Measurements from ENCODE around the gene MED31. TPM values are rescaled to one million over a fixed set of nuclear protein-coding genes. Genes with fewer than 3 reads are reported as not detected.
A peak's percentile ranks its signal among the peaks of the same experiment; 100 is the strongest.
"Not testable (repeated sequence)": the region's sequence is repeated elsewhere in the genome, so short reads cannot be mapped to it uniquely, and the experiment has no call there.

The MED31 gene
- total and polyA plus RNA-seq, 2 donors, result 12.8 to 16.9 TPM

DNA sequence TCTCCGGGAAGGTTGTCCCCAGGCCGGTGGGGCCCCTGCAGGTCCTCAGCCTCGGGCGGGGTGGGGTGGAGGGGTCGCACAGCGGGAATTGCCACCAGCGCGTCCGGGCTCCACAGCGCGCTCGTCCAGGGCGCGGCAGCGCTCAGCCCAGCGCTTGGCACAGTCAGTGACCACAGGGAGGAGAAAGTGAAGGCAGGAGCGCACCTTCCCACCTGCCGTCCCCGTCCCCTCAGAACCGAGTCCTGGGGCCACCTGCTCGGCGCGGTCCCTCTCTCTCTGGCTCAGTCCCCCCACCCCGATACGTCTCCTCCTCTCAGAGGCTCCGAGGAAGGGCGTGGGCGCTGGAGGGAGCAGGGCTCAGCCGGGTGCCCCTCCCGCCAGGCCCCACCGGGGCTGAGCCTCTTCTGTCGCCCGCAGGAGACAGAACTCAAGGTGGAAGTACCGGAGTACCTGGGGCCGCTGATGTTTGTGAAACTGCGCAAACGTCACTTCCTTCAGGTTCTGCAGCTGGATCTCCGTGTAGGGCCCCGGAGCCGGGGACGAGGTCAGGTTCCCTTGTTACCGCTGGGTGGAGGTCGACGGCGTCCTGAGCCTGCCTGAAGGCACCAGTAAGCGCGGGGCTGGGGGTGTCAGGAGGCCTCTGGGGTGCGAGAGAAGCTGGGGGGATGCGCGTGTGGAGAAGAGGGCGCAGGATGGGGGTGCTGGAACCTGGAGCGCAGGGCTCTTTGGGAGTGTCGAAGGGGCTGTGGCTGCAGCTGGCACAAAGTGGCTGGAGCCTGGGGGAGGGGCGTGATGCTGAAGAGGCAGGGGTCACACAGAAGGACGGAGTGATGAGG, 5.6 kb upstream of the MED31 start:
- H3K4me1 ChIP-seq (ENCODE audit: insufficient read depth); DNase-seq (ENCODE audit: extremely low spot score); H3K36me3 ChIP-seq (ENCODE audit: insufficient read depth); H3K27ac ChIP-seq (ENCODE audit: low read depth): not testable (repeated sequence)
- H3K4me3 ChIP-seq (ENCODE audit: low read depth, low read length), result peak overlapping the region; percentile 12
- 7% methylated on average over 53 of the region's 55 CpGs for WGBS

DNA sequence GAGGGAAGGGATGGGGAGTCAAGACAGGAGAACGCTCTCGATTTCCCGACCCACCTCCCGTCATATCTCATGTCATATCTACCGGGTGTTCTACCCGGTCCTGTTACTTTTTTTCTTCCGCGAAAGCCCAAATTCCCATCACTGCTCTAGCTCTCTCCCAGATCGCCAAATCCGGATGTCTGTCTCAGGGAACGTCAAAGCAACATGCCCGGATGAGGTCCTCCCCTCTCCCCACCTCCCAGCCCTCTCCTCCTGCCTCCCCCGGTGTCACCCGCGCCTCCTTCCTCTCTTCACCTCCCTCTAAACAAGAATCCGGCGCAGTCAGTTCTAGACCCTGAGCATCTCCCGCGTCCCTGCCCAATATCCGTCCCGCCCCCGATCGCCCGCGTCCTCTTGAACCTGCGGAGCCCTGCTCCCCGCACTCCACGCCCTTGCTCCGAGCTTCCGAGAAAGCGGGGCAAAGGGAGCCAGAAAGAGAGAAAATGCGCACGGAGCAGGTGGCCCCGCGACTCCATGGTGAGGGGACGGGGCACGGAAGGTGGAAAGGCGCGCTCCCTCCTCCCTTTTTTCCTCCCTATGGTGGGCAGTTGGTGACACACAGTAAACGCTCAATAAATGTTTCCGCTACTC, 4.4 kb upstream of the MED31 start:
- 4% methylated on average over 27 of the region's 41 CpGs for WGBS
- H3K4me3 ChIP-seq (ENCODE audit: low read depth, low read length); H3K27ac ChIP-seq (ENCODE audit: low read depth); H3K36me3 ChIP-seq (ENCODE audit: insufficient read depth); DNase-seq (ENCODE audit: extremely low spot score); H3K4me1 ChIP-seq (ENCODE audit: insufficient read depth): not testable (repeated sequence)

DNA sequence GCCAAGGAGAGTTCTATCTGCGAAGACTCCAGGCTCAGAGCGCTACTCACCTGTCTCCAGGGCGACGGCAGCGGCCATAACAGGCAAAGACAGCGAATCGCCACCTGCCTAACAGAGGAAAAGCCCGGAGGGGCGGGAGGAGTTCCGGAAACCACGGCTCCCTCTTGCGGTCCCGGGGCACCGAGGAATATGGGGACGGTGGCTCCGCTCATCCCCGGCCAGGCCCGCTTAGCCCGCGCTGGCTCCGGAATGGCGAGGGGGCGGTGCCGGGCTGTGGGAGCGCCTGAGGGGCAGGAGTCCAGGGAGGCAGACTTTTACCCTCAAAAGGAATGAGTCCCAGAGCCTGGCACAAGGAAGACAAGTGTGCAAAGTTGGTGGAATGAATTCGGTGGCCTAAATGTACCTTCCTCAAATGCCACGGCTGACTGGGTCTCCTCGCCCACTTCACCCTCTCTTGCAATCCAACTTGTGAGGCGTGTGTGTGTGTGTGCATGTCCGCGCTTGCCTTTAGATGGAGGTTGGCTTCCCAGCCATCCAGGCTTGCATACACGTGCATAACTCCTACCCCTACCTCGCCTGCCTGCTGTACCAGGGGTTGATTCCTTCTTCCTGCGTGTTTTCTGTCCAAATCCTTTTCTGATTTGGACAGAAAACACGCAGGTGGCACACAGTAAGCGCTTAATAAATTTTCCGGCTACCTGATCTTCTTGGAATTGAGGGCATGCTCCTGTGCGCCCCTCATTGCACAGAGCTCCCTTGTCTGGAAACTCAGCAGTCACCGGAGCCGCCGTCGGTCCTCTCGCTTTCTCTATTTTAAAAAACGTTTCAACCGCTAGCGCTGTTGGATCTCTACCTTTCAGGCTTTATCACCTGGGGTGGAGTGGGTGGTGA, 3.7 kb upstream of the MED31 start:
- Histone ChIP-seq H3K4me3 (ENCODE audit: low read depth, low read length) (no peak overlapping the region), H3K4me1 (ENCODE audit: insufficient read depth) (peaks cover 2% of the 10 kb centered on the region), H3K27ac (ENCODE audit: low read depth) (no peak overlapping the region), H3K36me3 (ENCODE audit: insufficient read depth) (no peaks in the 10 kb centered on the region)
- 19% methylated on average over 46 of the region's 46 CpGs for WGBS
- no peak for DNase-seq (ENCODE audit: extremely low spot score)

DNA sequence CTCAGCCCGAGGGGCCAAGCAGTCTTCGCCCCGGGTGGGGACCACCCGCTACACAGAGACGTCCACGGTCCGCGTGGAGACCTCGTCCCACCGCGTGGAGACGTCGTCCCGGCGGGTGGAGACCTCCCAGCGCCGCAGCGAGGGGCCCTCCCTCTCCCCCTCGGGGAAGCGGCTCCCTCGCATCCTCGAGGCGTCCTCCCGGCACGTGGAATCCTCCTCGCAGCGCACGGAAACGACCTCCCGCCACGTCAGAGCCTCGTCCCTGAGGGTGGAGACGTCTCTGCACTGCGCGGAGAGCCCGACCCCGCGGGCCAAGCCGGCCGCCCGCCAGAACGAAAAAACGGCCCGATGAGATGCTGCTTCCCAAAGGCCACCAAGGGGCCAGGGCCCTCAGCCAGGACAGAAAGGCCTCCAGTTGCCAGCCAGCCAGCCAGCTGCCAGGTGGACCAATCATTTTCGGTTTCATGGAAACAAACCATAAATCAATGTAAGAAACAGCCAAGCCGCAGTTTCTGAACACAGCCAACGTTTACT, 581 bp upstream of the MED31 start:
- H3K4me1 ChIP-seq (ENCODE audit: insufficient read depth), result peaks cover 2% of the 10 kb centered on the region
- 3% methylated on average over 47 of the region's 47 CpGs for WGBS
- H3K27ac ChIP-seq (ENCODE audit: low read depth), result peak overlapping the region; percentile 49
- DNase-seq (ENCODE audit: extremely low spot score), result no peak
- no peaks in the 10 kb centered on the region for H3K36me3 ChIP-seq (ENCODE audit: insufficient read depth)
- H3K4me3 ChIP-seq (ENCODE audit: low read depth, low read length), result peak overlapping the region; percentile 34

DNA sequence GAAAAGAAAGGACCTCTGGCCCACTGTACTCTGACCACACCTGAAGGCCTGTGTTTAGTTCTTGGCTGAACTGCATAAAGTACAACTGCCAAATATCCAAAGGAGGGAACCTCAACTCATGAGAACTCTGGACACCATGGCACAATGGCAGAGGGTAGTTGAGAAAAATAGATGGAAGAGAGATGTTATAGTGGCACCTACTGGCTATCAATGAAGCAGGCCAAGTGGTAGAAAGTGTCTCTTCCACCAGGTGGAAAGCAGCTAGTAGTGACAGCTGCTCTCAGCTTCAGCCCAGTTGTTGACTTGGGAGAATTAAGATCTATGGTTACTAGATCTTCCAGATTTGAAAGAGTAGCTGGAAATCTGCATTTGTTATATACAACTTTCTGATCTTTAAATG, 3.2 kb downstream of the MED31 start:
- no peak overlapping the region for H3K27ac ChIP-seq (ENCODE audit: low read depth)
- no peak for DNase-seq (ENCODE audit: extremely low spot score)
- no peak overlapping the region for H3K4me3 ChIP-seq (ENCODE audit: low read depth, low read length)
- H3K36me3 ChIP-seq (ENCODE audit: insufficient read depth), result no peaks in the 10 kb centered on the region
- H3K4me1 ChIP-seq (ENCODE audit: insufficient read depth), result no peaks in the 10 kb centered on the region

DNA sequence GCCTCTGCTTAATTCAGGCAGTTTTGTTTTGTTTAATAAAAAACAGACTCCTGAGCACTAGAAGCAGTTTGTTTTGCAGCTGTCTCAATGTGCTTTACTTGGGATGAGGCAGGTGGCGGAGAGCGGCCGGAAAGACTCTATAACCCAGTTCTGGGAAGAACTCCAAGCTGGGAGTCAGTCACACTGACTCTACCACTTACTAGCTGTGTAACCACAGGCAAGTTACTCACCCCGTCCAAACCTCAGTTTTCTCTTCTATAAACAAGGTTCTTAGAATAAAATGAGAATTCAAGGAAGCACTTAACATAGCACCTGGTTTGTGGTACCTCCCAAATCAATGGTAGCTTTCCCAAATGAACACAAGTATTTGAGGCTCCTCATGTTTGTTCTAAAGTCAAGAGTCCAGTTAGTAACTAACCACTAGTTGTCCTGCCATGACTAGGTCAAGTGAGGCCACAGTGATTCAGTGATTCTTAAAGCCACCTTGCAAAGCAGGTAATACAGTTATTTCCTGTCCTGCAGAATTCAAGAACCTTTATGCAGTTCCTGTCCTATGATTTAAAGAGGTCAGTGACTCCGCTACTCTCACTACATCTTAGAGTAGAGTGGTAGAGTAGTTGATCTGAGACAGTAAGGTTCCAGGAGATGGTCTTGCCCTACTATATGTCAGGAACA, 7.8 kb downstream of the MED31 start:
- H3K36me3 ChIP-seq (ENCODE audit: insufficient read depth), result no peaks in the 10 kb centered on the region
- WGBS, result 66% methylated on average over 5 of the region's 5 CpGs
- H3K4me1 ChIP-seq (ENCODE audit: insufficient read depth), result no peaks in the 10 kb centered on the region
- no peak overlapping the region for H3K27ac ChIP-seq (ENCODE audit: low read depth)
- H3K4me3 ChIP-seq (ENCODE audit: low read depth, low read length), result no peak overlapping the region
- no peak for DNase-seq (ENCODE audit: extremely low spot score)

DNA sequence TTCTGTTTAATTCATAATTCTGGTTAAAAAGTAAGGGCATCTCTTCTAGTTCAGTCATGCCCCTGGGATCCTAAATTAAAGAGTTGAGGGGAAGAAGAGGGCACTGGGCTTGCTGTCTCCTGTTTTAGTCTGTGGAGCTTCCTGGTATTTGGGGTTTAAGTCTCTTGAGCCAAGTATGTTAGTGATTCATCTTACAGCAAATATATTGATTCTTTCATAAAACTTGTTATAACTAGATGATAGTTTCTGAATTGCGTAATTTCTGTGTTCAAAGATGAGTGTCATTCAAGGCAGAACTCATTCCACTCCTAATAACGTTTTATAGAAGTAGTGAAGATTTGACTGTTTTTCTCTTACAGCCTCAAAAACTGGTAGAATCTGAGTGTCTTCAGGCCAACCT, 8.8 kb downstream of the MED31 start:
- no peaks in the 10 kb centered on the region for H3K4me1 ChIP-seq (ENCODE audit: insufficient read depth)
- no peak overlapping the region for H3K27ac ChIP-seq (ENCODE audit: low read depth)
- no peak overlapping the region for H3K4me3 ChIP-seq (ENCODE audit: low read depth, low read length)
- WGBS, result 53% methylated on average over 2 of the region's 2 CpGs
- no peak for DNase-seq (ENCODE audit: extremely low spot score)
- H3K36me3 ChIP-seq (ENCODE audit: insufficient read depth), result no peaks in the 10 kb centered on the region

DNA sequence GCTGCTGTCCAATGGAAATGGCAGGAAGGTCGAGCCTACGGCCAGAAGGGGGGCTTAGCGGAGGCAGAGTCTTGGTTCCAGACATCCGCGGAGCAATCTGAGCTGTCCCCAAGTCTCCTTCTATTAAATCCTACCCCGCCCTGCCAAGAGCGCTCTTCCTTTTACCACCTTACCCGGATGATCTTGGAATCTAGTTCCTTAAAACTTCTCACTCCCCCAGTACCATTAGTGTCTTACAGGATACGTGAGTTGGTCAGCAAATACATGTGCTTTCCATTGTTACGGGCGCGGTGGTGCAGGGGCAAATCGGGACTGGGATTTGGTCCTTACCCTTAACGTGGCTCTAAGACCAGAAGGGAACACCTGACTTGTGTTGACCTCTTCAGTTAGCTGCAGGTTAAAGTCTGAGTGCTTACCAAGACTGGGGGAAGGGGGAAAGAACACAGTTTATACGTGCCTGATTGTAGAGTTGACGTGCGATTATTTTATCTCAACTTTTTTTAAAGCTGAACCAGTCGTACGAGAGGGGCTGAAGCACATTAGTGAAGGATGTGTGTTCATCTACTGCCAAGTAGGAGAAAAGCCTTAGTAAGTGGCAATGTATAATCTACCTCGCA, 10.1 kb downstream of the MED31 start:
- DNase-seq (ENCODE audit: extremely low spot score), result no peak
- 3% methylated on average over 20 of the region's 20 CpGs for WGBS
- Histone ChIP-seq H3K36me3 (ENCODE audit: insufficient read depth) (no peaks in the 10 kb centered on the region), H3K4me3 (ENCODE audit: low read depth, low read length) (peak overlapping the region; percentile 93), H3K27ac (ENCODE audit: low read depth) (peak overlapping the region; percentile 61), H3K4me1 (ENCODE audit: insufficient read depth) (no peaks in the 10 kb centered on the region)

DNA sequence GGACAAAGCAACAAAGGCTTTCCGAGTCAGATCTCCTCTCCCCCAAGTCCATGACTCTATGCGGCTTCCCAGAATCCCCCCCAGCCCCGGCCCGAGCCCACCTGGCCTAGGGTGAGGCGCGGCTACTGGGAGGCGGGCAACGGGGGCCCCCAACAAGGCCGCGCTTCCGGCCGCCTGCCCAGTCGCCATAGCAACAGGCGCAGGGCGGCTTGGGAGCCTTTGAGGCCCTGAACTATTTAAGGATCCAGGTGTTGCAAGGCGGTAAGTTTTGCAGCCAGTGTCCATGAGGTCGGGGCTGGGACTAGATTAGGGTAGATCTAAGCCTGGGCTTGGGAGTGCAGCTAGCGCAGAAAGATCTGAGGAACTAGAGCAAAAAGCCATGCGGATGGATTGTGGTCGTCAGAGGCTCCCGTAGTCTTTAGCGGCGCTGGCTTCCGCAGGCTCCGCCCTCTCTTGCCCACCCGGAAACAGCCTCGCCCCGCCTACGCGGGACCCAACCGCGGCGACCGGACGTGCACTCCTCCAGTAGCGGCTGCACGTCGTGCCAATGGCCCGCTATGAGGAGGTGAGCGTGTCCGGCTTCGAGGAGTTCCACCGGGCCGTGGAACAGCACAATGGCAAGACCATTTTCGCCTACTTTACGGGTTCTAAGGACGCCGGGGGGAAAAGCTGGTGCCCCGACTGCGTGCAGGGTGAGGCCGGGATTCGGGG, 10.7 kb downstream of the MED31 start, which contains the start of the genes KIAA0753 and TXNDC17:
Gene KIAA0753 (minus strand): TSS at position 176 of the 711 bp plus-strand sequence. CDS start 5,608 bp downstream, outside the sequence.
Gene TXNDC17 (plus strand): TSS at position 525 of the 711 bp plus-strand sequence. CDS start 23 bp downstream, at position 548.
- H3K4me1 ChIP-seq (ENCODE audit: insufficient read depth), result no peaks in the 10 kb centered on the region
- peak; percentile 80 for DNase-seq (ENCODE audit: extremely low spot score)
- H3K27ac ChIP-seq (ENCODE audit: low read depth), result peak within 1 kb of the TSS; percentile 69
- no peaks in the 10 kb centered on the region for H3K36me3 ChIP-seq (ENCODE audit: insufficient read depth)
- under 1% methylated on average over 52 of the region's 52 CpGs for WGBS
- H3K4me3 ChIP-seq (ENCODE audit: low read depth, low read length), result peak within 1 kb of the TSS; percentile 93

DNA sequence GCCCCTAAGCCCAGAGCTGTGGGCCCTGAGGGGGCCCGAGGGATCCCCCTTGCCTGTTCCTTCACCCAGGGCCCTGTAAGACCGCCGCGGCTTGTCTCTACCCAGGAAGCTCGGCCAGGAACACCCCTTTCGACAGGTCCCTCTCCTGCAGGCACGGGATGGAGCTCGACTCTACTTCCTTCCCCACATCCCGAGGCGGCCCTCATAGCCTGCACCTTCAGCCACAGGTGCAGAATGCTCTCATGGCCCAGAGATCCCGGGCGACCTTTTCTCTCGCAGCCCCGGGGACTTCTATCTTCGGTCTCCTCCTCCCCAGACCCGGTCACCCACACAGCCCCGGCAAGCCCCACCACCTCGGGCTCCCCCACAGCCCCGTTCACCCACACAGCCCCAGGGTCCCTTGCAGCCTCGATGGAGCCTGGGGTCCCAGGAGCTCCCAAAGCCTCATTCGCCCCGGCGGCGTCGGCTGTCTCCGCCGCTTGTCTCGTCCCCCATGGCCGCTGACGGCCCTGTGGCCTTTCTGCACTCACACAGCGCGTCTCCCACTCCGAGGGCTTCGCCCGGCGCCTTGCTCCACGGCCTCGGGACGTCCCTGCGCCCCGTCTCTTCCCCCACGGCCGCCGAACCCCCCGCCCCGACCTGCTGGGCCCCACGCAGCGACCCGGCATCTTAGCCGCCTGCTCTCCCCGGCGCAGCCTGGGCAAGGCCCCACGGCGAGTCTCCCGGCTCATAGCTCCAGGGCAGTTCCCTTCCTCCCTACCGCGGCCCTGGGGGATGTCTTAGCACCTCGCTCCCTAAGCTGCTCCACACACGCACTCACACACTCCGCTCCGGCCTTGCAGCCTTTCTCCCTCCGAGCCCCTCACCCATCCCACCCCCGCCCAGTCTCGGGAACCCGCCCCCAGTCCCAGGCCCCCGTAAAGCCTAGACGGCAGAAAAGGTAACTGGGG, 11.5 kb downstream of the MED31 start:
- under 1% methylated on average over 67 of the region's 67 CpGs for WGBS

DNA sequence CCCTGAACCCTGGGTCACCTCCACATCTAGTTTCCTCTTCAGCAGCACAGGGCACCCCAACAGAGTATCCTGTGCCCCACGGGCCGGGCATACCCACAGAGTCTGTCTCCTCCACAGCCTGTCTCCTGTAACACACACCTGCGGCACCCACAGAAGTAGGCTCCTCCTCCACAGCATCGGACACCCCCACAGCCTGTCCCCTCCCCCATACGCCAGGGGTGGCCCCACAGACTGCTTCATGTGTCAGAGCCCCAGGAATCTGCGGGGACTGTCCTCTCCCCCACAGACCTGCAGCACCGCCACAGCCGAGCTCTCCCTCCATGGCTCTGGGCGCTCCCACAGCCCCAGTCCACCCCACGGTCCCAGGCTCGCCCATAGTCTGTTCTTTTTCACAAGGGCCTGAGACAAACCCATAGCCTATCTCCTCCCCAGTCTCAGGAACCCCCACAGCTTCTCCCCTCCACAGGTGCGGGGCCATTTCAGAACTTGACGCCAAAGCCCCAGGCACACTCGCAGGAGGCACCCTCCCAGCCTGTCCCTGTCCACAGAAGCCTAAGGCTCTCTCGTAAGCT, 12.3 kb downstream of the MED31 start:
- 48% methylated on average over 15 of the region's 15 CpGs for WGBS
- no peak for DNase-seq (ENCODE audit: extremely low spot score)
- no peak overlapping the region for H3K27ac ChIP-seq (ENCODE audit: low read depth)
- H3K36me3 ChIP-seq (ENCODE audit: insufficient read depth), result no peaks in the 10 kb centered on the region
- H3K4me3 ChIP-seq (ENCODE audit: low read depth, low read length), result peak overlapping the region; percentile 93
- H3K4me1 ChIP-seq (ENCODE audit: insufficient read depth), result no peaks in the 10 kb centered on the region

More for the DNA sequence above, 11.5 kb downstream of the MED31 start:
- no peaks in the 10 kb centered on the region for H3K36me3 ChIP-seq (ENCODE audit: insufficient read depth)
- H3K27ac ChIP-seq (ENCODE audit: low read depth), result peak overlapping the region; percentile 69
- H3K4me1 ChIP-seq (ENCODE audit: insufficient read depth), result no peaks in the 10 kb centered on the region
- no peak for DNase-seq (ENCODE audit: extremely low spot score)
- H3K4me3 ChIP-seq (ENCODE audit: low read depth, low read length), result peak overlapping the region; percentile 93

Data from urinary bladder (tissue), 4 donors.